Vagina (tissue), 2 donors: ENCODE data around the gene DNLZ. TPM values are rescaled to one million over a fixed set of nuclear protein-coding genes. Genes with fewer than 3 reads are reported as not detected.
"Not testable (repeated sequence)": the region's sequence is repeated elsewhere in the genome, so short reads cannot be mapped to it uniquely, and the experiment has no call there.

Source experiments
- DNase-seq, 2 donors: peaks; one replicate each; pipeline ENCODE4 v3.0.0-alpha.2; 2017; ENCODE audit errors: extremely low spot score in 2 of 2
- H3K27ac ChIP-seq: fragments of 200-600 bp; sonication (generic); one replicate; pipeline ENCODE4 v1.5.1; 2019
- H3K27me3 ChIP-seq: fragments of 200-600 bp; sonication (generic); one replicate; pipeline ENCODE4 v1.5.1; 2019
- H3K36me3 ChIP-seq, 2 donors: fragments of 200-600 bp; sonication (generic); one replicate each; pipeline ENCODE4 v1.5.1; 2017 to 2019
- H3K4me1 ChIP-seq: fragments of 200-600 bp; sonication (generic); one replicate; pipeline ENCODE4 v1.5.1; 2019
- H3K4me3 ChIP-seq, 2 donors: fragments of 200-600 bp; sonication (generic); 1 replicate in 1 of 2; 2 replicates in 1 of 2; pipeline ENCODE4 v1.5.1; 2016 to 2019
- H3K9me3 ChIP-seq: fragments of 200-600 bp; sonication (generic); one replicate; pipeline ENCODE4 v1.5.1; 2019
- CTCF ChIP-seq, 3 experiments: fragments of 450-650 bp in 2 of 3; fragments of 200-600 bp in 1 of 3; sonication (generic) in 1 of 3; IDR thresholded peaks; one replicate each; pipeline ENCODE4 v1.5.1; 2017 to 2019; ENCODE audit warnings: antibody characterized with exemption in 3 of 3, mild to moderate bottlenecking in 2 of 3, moderate library complexity in 2 of 3
- POLR2A ChIP-seq, 2 donors: fragments of 450-650 bp; IDR thresholded peaks; one replicate each; pipeline ENCODE4 v1.6.1; 2017; ENCODE audit warnings: antibody characterized with exemption in 2 of 2, mild to moderate bottlenecking in 2 of 2, moderate library complexity in 2 of 2
- POLR2AphosphoS5 ChIP-seq, 2 donors: sonication (generic); formaldehyde crosslinking; IDR thresholded peaks; one replicate each; pipeline ENCODE4 v1.9.0; 2017; ENCODE audit warnings: antibody characterized with exemption in 2 of 2, mild to moderate bottlenecking in 2 of 2, low read depth in 1 of 2; ENCODE audit not compliant: insufficient read depth in 1 of 2
- intact Hi-C: fragments of 100-400 bp; cut with DNase I; formaldehyde crosslinking; loops from one replicate; pipeline ENCODE4 v1.15.1; 2023
- total RNA-seq: library from RNA; depleted of rRNA; stranded (reverse); fragments of >200 nt; gene quantifications from one replicate; pipeline ENCODE4 v1.2.3, GENCODE V29; 2016

Gene DNLZ
- total RNA-seq, 1 donor from 2014 or later: 25.0 TPM

DNA sequence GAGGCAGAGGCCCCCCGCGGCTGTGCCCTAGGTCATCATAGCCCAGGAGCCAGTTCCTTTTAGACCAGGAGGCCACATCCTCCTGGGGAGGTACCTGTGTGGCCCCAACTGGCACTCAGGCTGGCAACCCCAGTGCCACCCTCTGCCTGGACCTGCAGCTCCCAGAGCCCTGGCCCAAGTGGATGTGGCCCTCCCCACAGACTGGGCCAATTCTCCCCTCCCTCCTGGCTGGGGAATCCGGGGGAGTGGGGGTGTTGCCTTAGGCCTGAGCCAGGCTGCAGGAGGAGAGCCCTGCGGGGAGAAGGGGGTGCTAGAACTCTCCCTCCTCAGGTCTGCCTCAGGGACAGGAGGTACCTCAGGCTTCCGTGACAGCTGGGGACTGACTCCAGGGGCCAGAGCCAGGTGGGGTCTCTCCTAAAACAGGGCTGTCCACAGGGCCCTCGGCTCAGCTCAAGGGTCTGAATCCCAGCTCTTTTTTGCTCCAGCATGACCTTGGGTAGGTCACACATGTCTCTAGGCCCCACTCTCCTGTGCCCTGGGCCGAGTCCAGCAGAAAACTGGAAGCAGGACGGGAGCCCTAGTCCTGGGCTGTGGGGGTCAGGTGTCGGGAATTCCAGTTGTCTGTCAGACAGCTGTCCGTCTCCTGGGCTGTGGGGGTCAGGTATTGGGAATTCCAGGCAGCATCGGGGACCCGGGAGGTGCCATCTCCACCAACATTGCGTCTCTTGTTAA is 9.6 kb downstream of the DNLZ start:
- Histone ChIP-seq H3K27ac (peak overlapping the region; percentile 21), H3K36me3 (no peaks in the 10 kb centered on the region)
- DNase-seq: no peak

GRCh38 chr9:136353088-136353487 is 10.5 kb downstream of the DNLZ start:
- Histone ChIP-seq H3K27me3 (no peaks in the 10 kb centered on the region), H3K4me1 (peaks cover 24% of the 10 kb centered on the region), H3K27ac (peak overlapping the region; percentile 7), H3K9me3 (no peaks in the 10 kb centered on the region), H3K4me3 (no peak overlapping the region), H3K36me3 (no peaks in the 10 kb centered on the region)
- no peak for DNase-seq
- TF ChIP-seq POLR2A (IDR thresholded peaks at IDR 0.05) (no peak), POLR2AphosphoS5 (IDR thresholded peaks at IDR 0.05; ENCODE audit: insufficient read depth in 1 of 2, low read depth in 1 of 2) (no peak), CTCF (IDR thresholded peaks at IDR 0.05) (no peak)
- intact Hi-C loops: no loop called here

More for the DNA sequence above, 9.6 kb downstream of the DNLZ start:
- Histone ChIP-seq H3K4me1 (peaks cover 24% of the 10 kb centered on the region), H3K9me3 (no peaks in the 10 kb centered on the region), H3K27me3 (no peaks in the 10 kb centered on the region), H3K4me3 (no peak overlapping the region)
- no peak for TF ChIP-seq POLR2A (IDR thresholded peaks at IDR 0.05)
- no peak for TF ChIP-seq CTCF (IDR thresholded peaks at IDR 0.05)
- TF ChIP-seq POLR2AphosphoS5 (IDR thresholded peaks at IDR 0.05; ENCODE audit: insufficient read depth in 1 of 2, low read depth in 1 of 2): no peak
- intact Hi-C loops: no loop called here

DNA sequence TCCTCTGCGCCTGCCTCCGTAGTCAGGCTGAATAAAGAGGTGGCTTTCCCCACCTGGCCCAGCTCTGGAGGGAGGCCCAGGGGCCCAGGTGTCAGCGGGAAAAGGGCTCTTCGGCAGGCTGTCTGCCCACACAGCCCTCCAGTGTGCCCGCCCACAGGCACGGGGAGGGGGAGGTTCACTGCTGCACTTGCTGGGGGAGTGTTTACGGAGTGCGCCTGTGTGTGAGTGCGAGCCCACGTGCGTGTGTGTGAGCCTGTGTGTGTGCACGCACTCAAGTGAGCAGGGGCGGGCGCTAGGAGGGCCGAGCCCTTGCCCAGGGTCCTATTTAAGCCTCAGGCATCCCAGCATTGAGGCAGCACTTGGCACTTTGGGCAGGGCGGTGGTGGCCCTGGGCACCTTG is 10.9 kb downstream of the DNLZ start:
- TF ChIP-seq POLR2AphosphoS5 (IDR thresholded peaks at IDR 0.05; ENCODE audit: insufficient read depth in 1 of 2, low read depth in 1 of 2): no peak
- no peak for TF ChIP-seq CTCF (IDR thresholded peaks at IDR 0.05)
- no peak for TF ChIP-seq POLR2A (IDR thresholded peaks at IDR 0.05)
- H3K36me3 ChIP-seq: no peaks in the 10 kb centered on the region
- no peaks in the 10 kb centered on the region for H3K27me3 ChIP-seq
- no peak overlapping the region for H3K4me3 ChIP-seq
- H3K4me1 ChIP-seq: peaks cover 24% of the 10 kb centered on the region
- H3K9me3 ChIP-seq: no peaks in the 10 kb centered on the region
- intact Hi-C loops: no loop called here
- H3K27ac ChIP-seq: peak overlapping the region; percentile 7
- no peak for DNase-seq

DNA sequence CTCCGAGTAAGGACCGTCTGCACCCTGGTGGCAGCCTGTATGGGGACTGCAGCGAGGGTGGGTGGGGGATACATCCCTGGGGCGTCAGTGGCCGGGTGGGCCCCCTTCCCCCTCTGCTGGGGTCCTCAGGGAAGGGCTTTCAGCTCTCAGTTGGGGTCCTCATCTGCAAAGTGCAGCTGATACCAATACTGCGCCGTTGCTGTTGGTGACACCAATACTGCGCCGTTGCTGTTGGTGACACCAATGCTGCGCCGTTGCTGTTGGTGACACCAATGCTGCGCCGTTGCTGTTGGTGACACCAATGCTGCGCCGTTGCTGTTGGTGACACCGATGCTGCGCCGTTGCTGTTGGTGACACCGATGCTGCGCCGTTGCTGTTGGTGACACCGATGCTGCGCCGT is 11.7 kb downstream of the DNLZ start:
- H3K9me3 ChIP-seq, H3K27ac ChIP-seq, intact Hi-C loops, H3K27me3 ChIP-seq, H3K36me3 ChIP-seq, DNase-seq: not testable (repeated sequence)
- Histone ChIP-seq H3K4me3 (peak overlapping the region in 1 of 2 donors; percentile 20), H3K4me1 (peaks cover 31% of the 10 kb centered on the region)

DNA sequence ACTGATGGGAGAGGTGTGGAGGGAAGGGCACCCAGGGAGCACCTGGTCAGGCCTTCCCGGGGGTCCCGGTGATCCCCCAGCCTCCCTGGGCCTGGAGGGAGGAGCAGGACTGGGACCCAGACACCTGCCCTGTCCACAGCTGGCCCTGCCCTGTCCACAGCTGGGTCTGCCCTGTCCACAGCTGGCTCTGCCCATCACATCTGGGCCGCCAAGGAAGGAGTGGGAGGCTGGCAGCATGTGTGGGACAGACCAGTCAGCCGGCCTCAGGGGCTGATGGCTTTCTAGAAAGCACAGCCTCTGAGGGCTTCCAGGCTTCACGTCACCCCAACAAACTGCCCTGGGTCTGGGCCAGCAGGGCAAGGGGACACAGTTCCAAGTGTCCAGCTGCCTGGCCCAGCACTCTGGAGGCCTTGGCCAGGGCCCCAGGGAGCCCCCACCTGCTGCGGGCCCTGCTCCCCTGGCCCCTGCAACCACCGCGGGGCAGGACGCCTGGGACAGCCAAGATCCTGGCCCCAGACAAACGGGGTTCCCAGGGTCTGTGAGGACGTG is 12.2 kb downstream of the DNLZ start:
- DNase-seq: no peak
- intact Hi-C loops: no loop called here
- H3K4me1 ChIP-seq: peaks cover 36% of the 10 kb centered on the region
- TF ChIP-seq CTCF (IDR thresholded peaks at IDR 0.05) (no peak), POLR2A (IDR thresholded peaks at IDR 0.05) (no peak)
- H3K36me3 ChIP-seq: no peaks in the 10 kb centered on the region
- H3K9me3 ChIP-seq: no peaks in the 10 kb centered on the region
- no peak overlapping the region for H3K27ac ChIP-seq
- H3K4me3 ChIP-seq: peak overlapping the region in 1 of 2 donors; percentile 20
- no peaks in the 10 kb centered on the region for H3K27me3 ChIP-seq
